Fibroblast of the aortic adventitia (primary cell): ENCODE data around the gene CACNG4. TPM values are rescaled to one million over a fixed set of nuclear protein-coding genes. Genes with fewer than 3 reads are reported as not detected.

Experiments
- DNase-seq: peaks from one replicate; pipeline ENCODE4 v3.0.0-alpha.2; 2010; ENCODE audit warnings: low read depth
- H3K4me3 ChIP-seq: 2 replicates; pipeline ENCODE4 v1.5.1; 2011; ENCODE audit warnings: low read depth, mild to moderate bottlenecking, control low read depth, low read length, moderate library complexity
- total RNA-seq: library from RNA; depleted of rRNA; stranded (reverse); fragments of >200 nt; gene quantifications from 2 replicates; pipeline ENCODE4 v1.2.3, GENCODE V29; 2012; ENCODE audit warnings: low replicate concordance
- TF ChIP-seq, protein P1 (sequence below): IDR thresholded peaks from 2 replicates; pipeline ENCODE4 v1.5.1; 2011; ENCODE audit warnings: mild to moderate bottlenecking, low read length, control low read depth, inconsistent platforms; ENCODE audit not compliant: insufficient read depth

The CACNG4 gene
- total RNA-seq, 1 donor = not detected

- TF ChIP-seq, protein P1, sequence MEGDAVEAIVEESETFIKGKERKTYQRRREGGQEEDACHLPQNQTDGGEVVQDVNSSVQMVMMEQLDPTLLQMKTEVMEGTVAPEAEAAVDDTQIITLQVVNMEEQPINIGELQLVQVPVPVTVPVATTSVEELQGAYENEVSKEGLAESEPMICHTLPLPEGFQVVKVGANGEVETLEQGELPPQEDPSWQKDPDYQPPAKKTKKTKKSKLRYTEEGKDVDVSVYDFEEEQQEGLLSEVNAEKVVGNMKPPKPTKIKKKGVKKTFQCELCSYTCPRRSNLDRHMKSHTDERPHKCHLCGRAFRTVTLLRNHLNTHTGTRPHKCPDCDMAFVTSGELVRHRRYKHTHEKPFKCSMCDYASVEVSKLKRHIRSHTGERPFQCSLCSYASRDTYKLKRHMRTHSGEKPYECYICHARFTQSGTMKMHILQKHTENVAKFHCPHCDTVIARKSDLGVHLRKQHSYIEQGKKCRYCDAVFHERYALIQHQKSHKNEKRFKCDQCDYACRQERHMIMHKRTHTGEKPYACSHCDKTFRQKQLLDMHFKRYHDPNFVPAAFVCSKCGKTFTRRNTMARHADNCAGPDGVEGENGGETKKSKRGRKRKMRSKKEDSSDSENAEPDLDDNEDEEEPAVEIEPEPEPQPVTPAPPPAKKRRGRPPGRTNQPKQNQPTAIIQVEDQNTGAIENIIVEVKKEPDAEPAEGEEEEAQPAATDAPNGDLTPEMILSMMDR = no peak
- H3K4me3 ChIP-seq = no peak overlapping the region
- no peak for DNase-seq
Observed at GRCh38 chr17:66952681-66953629, 11.6 kb upstream of the CACNG4 start.

- TF ChIP-seq, protein P1 = no peak
- no peak for DNase-seq
- no peak overlapping the region for H3K4me3 ChIP-seq
Observed at GRCh38 chr17:66953630-66954020, 10.9 kb upstream of the CACNG4 start.

DNA sequence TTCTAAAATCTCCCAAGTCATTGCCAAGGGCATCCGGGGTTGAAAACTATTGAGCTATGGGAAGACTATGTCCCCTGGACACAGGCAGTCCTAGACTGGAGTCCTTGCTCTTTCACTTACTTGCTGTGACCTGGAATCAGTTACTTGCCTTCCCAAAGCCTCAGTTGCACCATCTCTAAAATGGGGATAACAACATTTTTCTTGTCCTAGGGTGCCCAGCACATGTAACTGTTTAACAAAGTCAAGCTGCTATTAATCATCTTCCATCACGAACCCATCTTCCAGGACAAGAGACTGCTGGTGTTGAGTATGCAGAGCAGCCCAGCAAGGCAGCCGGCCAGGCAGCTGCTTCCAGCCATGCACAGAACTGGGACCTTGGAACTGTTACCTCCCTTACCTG lies 9.9 kb upstream of the CACNG4 start:
- H3K4me3 ChIP-seq = no peak overlapping the region
- no peak for DNase-seq
- TF ChIP-seq, protein P1 = no peak

DNA sequence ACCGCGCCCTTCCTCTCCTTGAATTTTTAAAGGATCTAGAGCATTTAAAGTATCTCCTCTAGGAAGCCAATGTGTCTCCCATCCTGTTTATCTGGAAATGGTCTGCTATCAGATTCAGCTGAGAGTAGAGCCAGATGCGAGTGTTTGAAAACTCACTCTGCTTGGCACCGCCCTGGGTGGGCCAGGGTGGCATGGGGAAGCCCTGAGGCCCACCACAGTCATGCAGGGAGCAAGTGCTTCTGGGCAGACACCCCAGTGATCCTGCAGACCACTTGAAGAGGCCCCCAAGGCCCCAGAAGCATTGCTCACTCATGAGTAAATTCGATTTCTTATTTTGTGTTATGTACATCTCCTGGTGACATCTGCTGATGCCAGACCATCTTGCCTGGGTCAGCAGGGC lies 8.7 kb upstream of the CACNG4 start:
- DNase-seq = no peak

GRCh38 chr17:66956941-66957340 lies 7.6 kb upstream of the CACNG4 start:
- DNase-seq = no peak
- TF ChIP-seq, protein P1 = no peak

More for the DNA sequence above, 8.7 kb upstream of the CACNG4 start:
- no peak overlapping the region for H3K4me3 ChIP-seq
- TF ChIP-seq, protein P1 = no peak

GRCh38 chr17:66957343-66957742 lies 7.2 kb upstream of the CACNG4 start:
- no peak for DNase-seq
- TF ChIP-seq, protein P1 = no peak
- no peak overlapping the region for H3K4me3 ChIP-seq

More at GRCh38 chr17:66956941-66957340, 7.6 kb upstream of the CACNG4 start:
- H3K4me3 ChIP-seq = no peak overlapping the region
